Uterus (tissue), 2 donors: ENCODE measurements around the gene PARD6B.
"Not testable (repeated sequence)": the region's sequence is repeated elsewhere in the genome, so short reads cannot be mapped to it uniquely, and the experiment has no call there.

Experiments used
- POLR2A ChIP-seq, 2 donors: fragments of 450-650 bp; IDR thresholded peaks; one replicate each; pipeline ENCODE4 v1.6.1; 2016; ENCODE audit warnings: antibody characterized with exemption in 2 of 2, mild to moderate bottlenecking in 1 of 2, moderate library complexity in 1 of 2
- TF ChIP-seq, protein P1 (sequence below), 4 experiments: fragments of 200-600 bp in 2 of 4; fragments of 450-650 bp in 2 of 4; sonication (generic) in 2 of 4; IDR thresholded peaks; one replicate each; pipeline ENCODE4 v1.5.1; 2016 to 2019; ENCODE audit warnings: antibody characterized with exemption in 4 of 4, mild to moderate bottlenecking in 2 of 4, moderate library complexity in 1 of 4

DNA sequence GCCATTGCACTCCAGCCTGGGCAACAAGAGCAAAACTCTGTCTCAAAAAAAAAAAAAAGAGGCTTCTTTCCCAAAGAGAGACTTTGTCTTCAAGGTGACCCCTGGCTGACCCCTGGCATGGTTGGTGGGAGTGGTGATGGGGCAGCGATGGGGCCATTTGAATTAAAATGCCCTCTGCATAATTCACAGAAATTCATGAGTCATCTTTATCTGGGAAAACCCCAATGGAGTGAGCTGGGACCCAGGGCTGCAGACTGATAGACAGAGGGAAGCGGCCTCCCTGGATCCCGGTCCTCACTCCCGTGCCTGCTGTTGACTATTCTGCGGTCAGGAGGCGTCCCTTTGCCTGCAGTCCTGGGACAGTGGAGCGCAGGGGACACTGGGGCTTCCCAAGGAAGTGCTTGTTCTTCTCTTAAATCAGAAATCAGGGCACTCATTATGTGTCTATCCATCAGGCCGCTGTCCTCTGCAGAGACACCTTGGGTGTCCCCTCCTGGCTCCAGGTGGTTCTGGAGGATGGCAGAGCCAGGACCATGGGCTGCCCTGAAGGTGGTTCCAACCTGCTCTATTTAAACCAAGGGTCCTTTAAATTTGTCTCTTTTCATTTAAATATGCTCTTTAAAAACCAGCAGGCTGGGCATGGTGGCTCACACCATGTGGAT lies 40.2 kb downstream of the PARD6B start:
- TF ChIP-seq, protein P1, sequence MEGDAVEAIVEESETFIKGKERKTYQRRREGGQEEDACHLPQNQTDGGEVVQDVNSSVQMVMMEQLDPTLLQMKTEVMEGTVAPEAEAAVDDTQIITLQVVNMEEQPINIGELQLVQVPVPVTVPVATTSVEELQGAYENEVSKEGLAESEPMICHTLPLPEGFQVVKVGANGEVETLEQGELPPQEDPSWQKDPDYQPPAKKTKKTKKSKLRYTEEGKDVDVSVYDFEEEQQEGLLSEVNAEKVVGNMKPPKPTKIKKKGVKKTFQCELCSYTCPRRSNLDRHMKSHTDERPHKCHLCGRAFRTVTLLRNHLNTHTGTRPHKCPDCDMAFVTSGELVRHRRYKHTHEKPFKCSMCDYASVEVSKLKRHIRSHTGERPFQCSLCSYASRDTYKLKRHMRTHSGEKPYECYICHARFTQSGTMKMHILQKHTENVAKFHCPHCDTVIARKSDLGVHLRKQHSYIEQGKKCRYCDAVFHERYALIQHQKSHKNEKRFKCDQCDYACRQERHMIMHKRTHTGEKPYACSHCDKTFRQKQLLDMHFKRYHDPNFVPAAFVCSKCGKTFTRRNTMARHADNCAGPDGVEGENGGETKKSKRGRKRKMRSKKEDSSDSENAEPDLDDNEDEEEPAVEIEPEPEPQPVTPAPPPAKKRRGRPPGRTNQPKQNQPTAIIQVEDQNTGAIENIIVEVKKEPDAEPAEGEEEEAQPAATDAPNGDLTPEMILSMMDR (IDR thresholded peaks at IDR 0.05) = not testable (repeated sequence)
- TF ChIP-seq POLR2A (IDR thresholded peaks at IDR 0.05) = not testable (repeated sequence)
